ENCODE data around the gene ABCC3. TPM values are rescaled to one million over a fixed set of nuclear protein-coding genes. Genes with fewer than 3 reads are reported as not detected.

The ABCC3 gene
- total and polyA plus RNA-seq, 4 donors = 9.9 to 145 (median 40.3) TPM

- ATAC-seq (ENCODE audit: low FRiP score) = peak; percentile 61
- intact Hi-C loops (cut with DNase I) = loop anchor here in 1 of 2 donors (2.0 kb wide), 2 partner anchors 19 to 29 kb away; no protein-coding TSS in a partner anchor
These were observed 27.2 kb downstream of the ABCC3 start for GRCh38 chr17:50661795-50662391.

GRCh38 chr17:50662632-50663225, 28.0 kb downstream of the ABCC3 start:
- no peak overlapping the region for H3K4me3 ChIP-seq (ENCODE audit: low read length in 2 of 2)
- intact Hi-C loops (cut with DNase I) = loop anchor here in 1 of 2 donors (2.0 kb wide), 1 partner anchor 30 kb away; no protein-coding TSS in a partner anchor
- DNase-seq (peak in 1 of 2 donors; percentile 59), ATAC-seq (ENCODE audit: low FRiP score) (no peak)
- no peaks in the 10 kb centered on the region for H3K36me3 ChIP-seq (ENCODE audit: control insufficient read depth in 1 of 2, insufficient read depth in 2 of 2, low read length in 1 of 2)
- H3K27ac ChIP-seq (ENCODE audit: low read depth in 1 of 2, low read length in 2 of 2) = no peak overlapping the region
- no peaks in the 10 kb centered on the region for H3K4me1 ChIP-seq (ENCODE audit: control insufficient read depth in 1 of 2, insufficient read depth in 2 of 2, low read length in 2 of 2)
- WGBS, 2 donors = 97% methylated on average over 9 of the region's 9 CpGs
- H3K9me3 ChIP-seq (ENCODE audit: control insufficient read depth, low read length) = no peaks in the 10 kb centered on the region
- H3K27me3 ChIP-seq (ENCODE audit: control insufficient read depth in 1 of 2, insufficient read depth in 2 of 2, low read length in 1 of 2) = no peaks in the 10 kb centered on the region

More at GRCh38 chr17:50661795-50662391, 27.2 kb downstream of the ABCC3 start:
- WGBS, 2 donors = 27 to 29% methylated on average over 9 of the region's 9 CpGs
- DNase-seq = peak; percentile 84 to 85
- no peaks in the 10 kb centered on the region for H3K27me3 ChIP-seq (ENCODE audit: control insufficient read depth in 1 of 2, insufficient read depth in 2 of 2, low read length in 1 of 2)
- H3K4me1 ChIP-seq (ENCODE audit: control insufficient read depth in 1 of 2, insufficient read depth in 2 of 2, low read length in 2 of 2) = no peaks in the 10 kb centered on the region
- no peaks in the 10 kb centered on the region for H3K9me3 ChIP-seq (ENCODE audit: control insufficient read depth, low read length)
- H3K27ac ChIP-seq (ENCODE audit: low read depth in 1 of 2, low read length in 2 of 2) = no peak overlapping the region
- no peak overlapping the region for H3K4me3 ChIP-seq (ENCODE audit: low read length in 2 of 2)
- no peaks in the 10 kb centered on the region for H3K36me3 ChIP-seq (ENCODE audit: control insufficient read depth in 1 of 2, insufficient read depth in 2 of 2, low read length in 1 of 2)

GRCh38 chr17:50663812-50664374, 29.2 kb downstream of the ABCC3 start:
- intact Hi-C loops (cut with DNase I) = loop anchor here in 1 of 2 donors (2.0 kb wide), 1 partner anchor 31 kb away; no protein-coding TSS in a partner anchor

GRCh38 chr17:50664788-50665458, 30.2 kb downstream of the ABCC3 start:
- H3K27me3 ChIP-seq (ENCODE audit: control insufficient read depth in 1 of 2, insufficient read depth in 2 of 2, low read length in 1 of 2) = no peaks in the 10 kb centered on the region
- ATAC-seq (ENCODE audit: low FRiP score) = no peak
- no peaks in the 10 kb centered on the region for H3K36me3 ChIP-seq (ENCODE audit: control insufficient read depth in 1 of 2, insufficient read depth in 2 of 2, low read length in 1 of 2)
- 89 to 90% methylated on average over 12 of the region's 12 CpGs for WGBS, 2 donors
- no peak overlapping the region for H3K27ac ChIP-seq (ENCODE audit: low read depth in 1 of 2, low read length in 2 of 2)
- intact Hi-C loops (cut with DNase I) = loop anchor here in 1 of 2 donors (5.0 kb wide), 1 partner anchor 33 kb away; the partner anchor contains the start of gene ABCC3
- no peak overlapping the region for H3K4me3 ChIP-seq (ENCODE audit: low read length in 2 of 2)
- no peaks in the 10 kb centered on the region for H3K9me3 ChIP-seq (ENCODE audit: control insufficient read depth, low read length)
- DNase-seq = peak in 1 of 2 donors; percentile 74
- H3K4me1 ChIP-seq (ENCODE audit: control insufficient read depth in 1 of 2, insufficient read depth in 2 of 2, low read length in 2 of 2) = no peaks in the 10 kb centered on the region

More at GRCh38 chr17:50663812-50664374, 29.2 kb downstream of the ABCC3 start:
- ATAC-seq (ENCODE audit: low FRiP score) (no peak), DNase-seq (peak in 1 of 2 donors; percentile 31)
- no peaks in the 10 kb centered on the region for H3K27me3 ChIP-seq (ENCODE audit: control insufficient read depth in 1 of 2, insufficient read depth in 2 of 2, low read length in 1 of 2)
- H3K4me3 ChIP-seq (ENCODE audit: low read length in 2 of 2) = no peak overlapping the region
- H3K36me3 ChIP-seq (ENCODE audit: control insufficient read depth in 1 of 2, insufficient read depth in 2 of 2, low read length in 1 of 2) = no peaks in the 10 kb centered on the region
- whole genome bisulfite sequencing, 2 donors = 87 to 92% methylated on average over 10 of the region's 10 CpGs
- H3K27ac ChIP-seq (ENCODE audit: low read depth in 1 of 2, low read length in 2 of 2) = no peak overlapping the region
- no peaks in the 10 kb centered on the region for H3K9me3 ChIP-seq (ENCODE audit: control insufficient read depth, low read length)
- H3K4me1 ChIP-seq (ENCODE audit: control insufficient read depth in 1 of 2, insufficient read depth in 2 of 2, low read length in 2 of 2) = no peaks in the 10 kb centered on the region

GRCh38 chr17:50665838-50666237, 31.2 kb downstream of the ABCC3 start:
- Histone ChIP-seq H3K27me3 (ENCODE audit: control insufficient read depth in 1 of 2, insufficient read depth in 2 of 2, low read length in 1 of 2) (no peaks in the 10 kb centered on the region), H3K4me3 (ENCODE audit: low read length in 2 of 2) (no peak overlapping the region), H3K4me1 (ENCODE audit: control insufficient read depth in 1 of 2, insufficient read depth in 2 of 2, low read length in 2 of 2) (no peaks in the 10 kb centered on the region), H3K36me3 (ENCODE audit: control insufficient read depth in 1 of 2, insufficient read depth in 2 of 2, low read length in 1 of 2) (no peaks in the 10 kb centered on the region), H3K27ac (ENCODE audit: low read depth in 1 of 2, low read length in 2 of 2) (no peak overlapping the region), H3K9me3 (ENCODE audit: control insufficient read depth, low read length) (no peaks in the 10 kb centered on the region)
- WGBS, 2 donors = 80 to 84% methylated on average over 5 of the region's 5 CpGs
- intact Hi-C loops (cut with DNase I) = loop anchor here in 1 of 2 donors (5.0 kb wide), 1 partner anchor 34 kb away; the partner anchor contains the start of gene ABCC3
- DNase-seq = peak in 1 of 2 donors; percentile 3
- ATAC-seq (ENCODE audit: low FRiP score) = no peak

GRCh38 chr17:50666316-50666715, 31.6 kb downstream of the ABCC3 start:
- no peak overlapping the region for H3K4me3 ChIP-seq (ENCODE audit: low read length in 2 of 2)
- WGBS, 2 donors = 95 to 96% methylated on average over 8 of the region's 8 CpGs
- no peak overlapping the region for H3K27ac ChIP-seq (ENCODE audit: low read depth in 1 of 2, low read length in 2 of 2)
- intact Hi-C loops (cut with DNase I) = loop anchor here in 1 of 2 donors (5.0 kb wide), 1 partner anchor 34 kb away; the partner anchor contains the start of gene ABCC3
- ATAC-seq (ENCODE audit: low FRiP score) (no peak), DNase-seq (no peak)
- H3K4me1 ChIP-seq (ENCODE audit: control insufficient read depth in 1 of 2, insufficient read depth in 2 of 2, low read length in 2 of 2) = no peaks in the 10 kb centered on the region
- no peaks in the 10 kb centered on the region for H3K27me3 ChIP-seq (ENCODE audit: control insufficient read depth in 1 of 2, insufficient read depth in 2 of 2, low read length in 1 of 2)
- H3K36me3 ChIP-seq (ENCODE audit: control insufficient read depth in 1 of 2, insufficient read depth in 2 of 2, low read length in 1 of 2) = no peaks in the 10 kb centered on the region
- H3K9me3 ChIP-seq (ENCODE audit: control insufficient read depth, low read length) = no peaks in the 10 kb centered on the region

GRCh38 chr17:50667259-50668024, 32.8 kb downstream of the ABCC3 start:
- H3K9me3 ChIP-seq (ENCODE audit: control insufficient read depth, low read length) = no peaks in the 10 kb centered on the region
- WGBS, 2 donors = 96 to 97% methylated on average over 14 of the region's 14 CpGs
- no peak overlapping the region for H3K4me3 ChIP-seq (ENCODE audit: low read length in 2 of 2)
- intact Hi-C loops (cut with DNase I) = loop anchor here in 1 of 2 donors (5.0 kb wide), 1 partner anchor 35 kb away; the partner anchor contains the start of gene ABCC3
- ATAC-seq (ENCODE audit: low FRiP score) (no peak), DNase-seq (peak in 1 of 2 donors; percentile 52)
- no peaks in the 10 kb centered on the region for H3K27me3 ChIP-seq (ENCODE audit: control insufficient read depth in 1 of 2, insufficient read depth in 2 of 2, low read length in 1 of 2)
- H3K4me1 ChIP-seq (ENCODE audit: control insufficient read depth in 1 of 2, insufficient read depth in 2 of 2, low read length in 2 of 2) = no peaks in the 10 kb centered on the region
- no peak overlapping the region for H3K27ac ChIP-seq (ENCODE audit: low read depth in 1 of 2, low read length in 2 of 2)
- H3K36me3 ChIP-seq (ENCODE audit: control insufficient read depth in 1 of 2, insufficient read depth in 2 of 2, low read length in 1 of 2) = no peaks in the 10 kb centered on the region

All from aorta (tissue), 5 donors.